Measurements from ENCODE around the gene ZCCHC10. TPM values are rescaled to one million over a fixed set of nuclear protein-coding genes. Genes with fewer than 3 reads are reported as not detected.

ZCCHC10 gene
- total and polyA plus RNA-seq, 3 donors from 2014 or later = 29.1 to 45.4 (median 35.7) TPM

DNA sequence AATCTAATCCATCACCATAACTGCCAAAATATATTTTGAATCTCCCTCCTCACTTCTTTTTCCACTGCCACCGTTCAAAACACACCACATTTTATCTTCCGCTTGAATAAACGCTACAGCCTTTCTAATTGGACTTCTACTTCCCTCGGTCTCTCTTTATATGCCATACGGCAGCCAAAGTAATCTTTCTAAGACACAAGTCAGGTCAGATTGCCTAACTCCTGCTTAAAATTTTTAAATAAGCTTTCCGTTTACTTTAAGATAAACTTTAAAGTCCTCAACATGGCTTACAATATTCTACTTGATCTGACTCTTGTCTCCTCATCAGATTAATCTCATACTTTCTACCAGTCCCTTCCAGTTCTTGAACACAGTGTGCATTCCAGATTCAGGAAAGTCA is 72.6 kb downstream of the ZCCHC10 start:
- H3K9me3 ChIP-seq = no peaks in the 10 kb centered on the region
- H3K4me1 ChIP-seq = no peaks in the 10 kb centered on the region
- 58 to 64% methylated on average over 6 of the region's 6 CpGs for WGBS, 2 donors
- no peaks in the 10 kb centered on the region for H3K27me3 ChIP-seq
- no peak overlapping the region for H3K27ac ChIP-seq
- intact Hi-C loops (cut with DNase I; ENCODE audit: low total_unique reads) = no loop called here
- H3K36me3 ChIP-seq (ENCODE audit: low read depth, missing control alignments) = no peaks in the 10 kb centered on the region
- no peak for DNase-seq
- no peak overlapping the region for H3K4me3 ChIP-seq
- no peak for TF ChIP-seq CTCF (IDR thresholded peaks at IDR 0.05)
- no peak for TF ChIP-seq POLR2A (IDR thresholded peaks at IDR 0.05)

GRCh38 chr5:132952829-132953228 is 73.5 kb downstream of the ZCCHC10 start:
- no peak overlapping the region for H3K4me3 ChIP-seq
- H3K27me3 ChIP-seq = no peaks in the 10 kb centered on the region
- intact Hi-C loops (cut with DNase I; ENCODE audit: low total_unique reads) = no loop called here
- H3K27ac ChIP-seq = no peak overlapping the region
- WGBS, 2 donors = 81 to 97% methylated on average over 2 of the region's 2 CpGs
- DNase-seq = no peak
- TF ChIP-seq CTCF (IDR thresholded peaks at IDR 0.05) (no peak), POLR2A (IDR thresholded peaks at IDR 0.05) (no peak)
- peaks cover 2% of the 10 kb centered on the region for H3K4me1 ChIP-seq
- H3K36me3 ChIP-seq (ENCODE audit: low read depth, missing control alignments) = no peaks in the 10 kb centered on the region
- H3K9me3 ChIP-seq = no peaks in the 10 kb centered on the region

DNA sequence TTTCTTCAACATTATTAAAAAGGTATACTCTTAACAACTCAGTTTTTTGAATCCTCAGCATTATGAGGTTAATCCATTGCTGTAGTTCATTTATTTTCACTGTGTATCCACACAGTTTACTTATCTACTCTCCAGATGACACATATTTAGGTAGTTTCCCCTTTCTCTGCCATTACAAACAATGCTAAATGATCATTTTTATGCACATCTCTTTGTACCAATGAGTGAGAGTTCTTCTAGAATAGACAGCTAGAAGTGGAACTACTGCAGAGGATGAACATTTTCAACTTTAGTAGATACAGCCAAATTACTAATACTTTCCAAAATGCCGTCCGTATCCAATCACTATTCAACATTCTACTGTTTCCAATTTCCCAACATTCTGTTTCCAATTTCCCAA is 74.5 kb downstream of the ZCCHC10 start:
- intact Hi-C loops (cut with DNase I; ENCODE audit: low total_unique reads) = no loop called here
- Histone ChIP-seq H3K9me3 (no peaks in the 10 kb centered on the region), H3K4me1 (peaks cover 8% of the 10 kb centered on the region), H3K27ac (no peak overlapping the region), H3K4me3 (no peak overlapping the region), H3K36me3 (ENCODE audit: low read depth, missing control alignments) (no peaks in the 10 kb centered on the region), H3K27me3 (no peaks in the 10 kb centered on the region)
- DNase-seq = no peak
- TF ChIP-seq CTCF (IDR thresholded peaks at IDR 0.05) = no peak
- no peak for TF ChIP-seq POLR2A (IDR thresholded peaks at IDR 0.05)
- 75 to 79% methylated on average over 2 of the region's 2 CpGs for WGBS, 2 donors

GRCh38 chr5:132949136-132949535 is 77.2 kb downstream of the ZCCHC10 start:
- TF ChIP-seq CTCF (IDR thresholded peaks at IDR 0.05) = no peak
- Histone ChIP-seq H3K36me3 (ENCODE audit: low read depth, missing control alignments) (no peaks in the 10 kb centered on the region), H3K9me3 (no peaks in the 10 kb centered on the region), H3K27ac (no peak overlapping the region), H3K4me3 (no peak overlapping the region), H3K4me1 (peaks cover 8% of the 10 kb centered on the region), H3K27me3 (no peaks in the 10 kb centered on the region)
- intact Hi-C loops (cut with DNase I; ENCODE audit: low total_unique reads) = no loop called here
- WGBS, 2 donors = 75 to 91% methylated on average over 2 of the region's 2 CpGs
- no peak for DNase-seq

- no peaks in the 10 kb centered on the region for H3K27me3 ChIP-seq
- intact Hi-C loops (cut with DNase I; ENCODE audit: low total_unique reads) = no loop called here
- DNase-seq = no peak
- no peaks in the 10 kb centered on the region for H3K36me3 ChIP-seq (ENCODE audit: low read depth, missing control alignments)
- H3K4me3 ChIP-seq = no peak overlapping the region
- TF ChIP-seq CTCF (IDR thresholded peaks at IDR 0.05) (no peak), POLR2A (IDR thresholded peaks at IDR 0.05) (no peak)
- peak overlapping the region in 1 of 2 donors; percentile 45 for H3K27ac ChIP-seq
- 38 to 40% methylated on average over 2 of the region's 2 CpGs for WGBS, 2 donors
- peaks cover 8% of the 10 kb centered on the region for H3K4me1 ChIP-seq
- H3K9me3 ChIP-seq = no peaks in the 10 kb centered on the region
These were observed 78.7 kb downstream of the ZCCHC10 start for GRCh38 chr5:132947671-132948070.

All from testis (tissue), 3 donors.